Right renal pelvis (tissue), 4 donors: Measurements from ENCODE around the gene CCDC182. TPM values are rescaled to one million over a fixed set of nuclear protein-coding genes. Genes with fewer than 3 reads are reported as not detected.

Experiments used
- DNase-seq, 4 donors: peaks; one replicate each; pipeline ENCODE4 v3.0.0-alpha.2; 2013; ENCODE audit warnings: low read depth in 4 of 4, low spot score in 3 of 4, missing footprints in 1 of 4
- polyA plus RNA-seq, 4 donors: library from polyadenylated mRNA; unstranded; fragments of 120-200 nt; gene quantifications; one replicate each; pipeline ENCODE4 v1.2.1, GENCODE V29; 2013; ENCODE audit not compliant: insufficient read length in 4 of 4

The CCDC182 gene
- polyA plus RNA-seq, 4 donors = 0.24 TPM; not detected in 3

DNA sequence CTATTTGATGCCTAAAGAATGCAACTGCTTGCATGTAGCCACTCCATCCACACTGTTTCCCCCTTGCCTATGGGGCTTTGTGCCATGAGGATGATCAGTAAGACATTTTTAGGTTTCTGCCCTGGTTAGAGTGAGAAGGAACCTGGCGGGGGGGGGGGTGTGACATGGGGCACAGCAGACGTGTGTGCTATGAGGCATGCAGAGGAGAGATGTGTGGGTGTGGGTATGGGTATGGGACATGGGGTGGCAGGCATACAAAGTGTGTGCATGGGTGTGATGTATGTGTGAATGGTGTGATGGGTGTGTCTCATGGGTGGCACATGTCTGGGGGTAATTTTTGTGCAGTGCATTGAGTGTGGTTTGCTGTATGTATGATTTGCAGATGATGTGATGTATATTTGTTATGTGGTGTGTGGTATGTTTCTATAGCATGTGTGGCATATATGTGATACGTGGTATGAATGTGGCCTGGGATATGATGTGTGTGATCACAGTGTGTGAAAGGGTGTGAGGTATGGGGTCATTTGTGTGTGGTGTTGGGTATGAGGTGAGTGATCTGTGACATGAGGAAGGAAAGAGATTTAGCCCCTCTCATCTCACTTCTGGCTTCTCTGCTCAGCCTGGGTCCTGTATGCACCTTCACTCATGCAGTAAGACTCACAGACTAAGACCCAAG lies 14.9 kb downstream of the CCDC182 start:
- no peak for DNase-seq

DNA sequence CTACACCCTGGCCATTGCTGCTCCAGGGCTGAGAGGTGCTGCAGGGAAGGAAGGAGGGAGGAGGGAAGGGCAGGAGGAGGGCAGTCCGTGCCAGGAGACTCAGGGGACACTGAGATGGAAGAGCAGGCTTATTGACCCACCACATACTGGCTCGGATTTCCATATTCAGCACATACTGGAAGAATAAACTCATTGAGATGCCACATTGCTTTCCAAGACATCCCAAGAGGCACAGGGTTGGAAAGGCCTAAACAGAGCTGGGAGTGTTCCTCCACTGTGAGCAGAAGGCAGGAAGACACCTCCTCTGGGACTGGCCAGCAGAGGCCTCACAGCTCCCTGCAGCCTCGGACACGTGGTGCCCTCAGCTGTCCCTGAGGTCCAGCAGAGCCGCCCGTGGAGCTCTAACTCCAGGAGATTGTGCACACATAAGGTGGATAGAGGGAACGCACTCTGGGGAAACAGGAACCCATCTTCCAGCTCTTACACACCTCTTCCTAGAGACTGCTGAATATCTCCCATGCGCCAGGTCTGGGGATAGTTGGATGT lies 17.4 kb downstream of the CCDC182 start:
- DNase-seq = no peak

DNA sequence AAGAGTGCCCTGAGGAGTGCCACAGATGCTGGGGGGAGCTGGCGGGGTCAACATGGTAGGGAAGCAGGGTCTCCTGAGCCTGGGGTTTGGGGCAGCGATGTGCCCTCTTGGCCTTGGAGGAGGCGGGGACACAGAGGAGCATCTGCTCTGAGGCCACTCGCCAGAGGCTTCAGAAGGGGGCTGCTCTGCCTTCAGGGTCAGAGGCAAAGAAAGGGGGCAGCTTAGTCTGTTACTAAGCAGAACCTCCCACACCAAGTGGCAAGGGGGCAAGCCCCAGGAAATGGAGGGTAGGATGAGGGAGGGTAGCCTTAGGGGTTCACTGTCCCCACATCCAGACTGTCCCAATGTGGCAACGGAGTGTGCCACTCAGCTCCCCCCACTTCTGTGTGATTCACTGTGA lies 18.3 kb downstream of the CCDC182 start:
- DNase-seq = no peak

DNA sequence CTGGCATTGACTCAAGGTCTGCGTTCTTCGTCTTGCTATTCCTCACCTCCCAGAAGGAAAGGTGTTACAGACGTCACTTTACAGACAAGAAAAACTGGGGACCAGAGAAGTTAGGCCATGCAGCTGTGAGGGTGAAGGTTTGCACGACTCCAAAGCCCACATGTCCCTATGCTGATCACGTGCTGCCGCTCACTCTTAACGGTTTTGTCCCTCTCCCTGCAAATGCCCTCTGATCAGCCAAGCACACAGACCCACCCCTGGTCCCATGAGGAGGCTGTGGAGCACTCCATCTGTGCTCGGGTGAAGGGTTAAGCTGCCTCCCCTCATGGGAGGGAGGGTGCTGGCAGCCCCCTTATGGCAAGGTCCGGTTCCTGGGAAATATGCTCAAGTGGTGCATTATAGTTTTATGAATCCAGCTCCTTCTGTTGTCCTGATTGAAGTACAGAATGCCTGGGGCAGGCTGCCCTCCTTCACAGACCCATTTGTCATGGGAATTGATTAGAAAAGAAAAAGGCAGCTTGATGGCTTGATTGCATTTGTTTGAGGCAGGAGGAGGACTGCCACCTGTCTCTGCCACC lies 18.8 kb downstream of the CCDC182 start:
- no peak for DNase-seq

DNA sequence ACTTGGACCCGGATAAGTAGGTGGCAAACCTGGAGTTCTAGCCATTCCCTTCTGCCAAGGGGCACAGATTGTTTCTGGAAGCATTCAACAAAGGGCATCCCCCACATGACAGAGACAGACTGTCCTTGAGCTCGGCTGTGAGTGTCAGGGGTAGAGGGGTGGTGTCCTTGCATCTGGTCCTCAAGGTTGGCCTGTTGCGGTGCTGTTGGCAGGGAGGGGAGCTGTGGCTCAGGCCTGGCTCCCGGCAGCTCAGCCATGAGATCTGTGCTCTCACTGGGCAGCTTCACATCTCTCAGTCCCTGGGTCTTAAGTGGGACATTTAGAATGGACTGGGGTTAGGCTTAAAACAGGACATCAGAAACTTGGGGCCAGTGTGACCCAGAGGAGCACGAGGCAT lies 20.4 kb downstream of the CCDC182 start:
- DNase-seq = no peak

DNA sequence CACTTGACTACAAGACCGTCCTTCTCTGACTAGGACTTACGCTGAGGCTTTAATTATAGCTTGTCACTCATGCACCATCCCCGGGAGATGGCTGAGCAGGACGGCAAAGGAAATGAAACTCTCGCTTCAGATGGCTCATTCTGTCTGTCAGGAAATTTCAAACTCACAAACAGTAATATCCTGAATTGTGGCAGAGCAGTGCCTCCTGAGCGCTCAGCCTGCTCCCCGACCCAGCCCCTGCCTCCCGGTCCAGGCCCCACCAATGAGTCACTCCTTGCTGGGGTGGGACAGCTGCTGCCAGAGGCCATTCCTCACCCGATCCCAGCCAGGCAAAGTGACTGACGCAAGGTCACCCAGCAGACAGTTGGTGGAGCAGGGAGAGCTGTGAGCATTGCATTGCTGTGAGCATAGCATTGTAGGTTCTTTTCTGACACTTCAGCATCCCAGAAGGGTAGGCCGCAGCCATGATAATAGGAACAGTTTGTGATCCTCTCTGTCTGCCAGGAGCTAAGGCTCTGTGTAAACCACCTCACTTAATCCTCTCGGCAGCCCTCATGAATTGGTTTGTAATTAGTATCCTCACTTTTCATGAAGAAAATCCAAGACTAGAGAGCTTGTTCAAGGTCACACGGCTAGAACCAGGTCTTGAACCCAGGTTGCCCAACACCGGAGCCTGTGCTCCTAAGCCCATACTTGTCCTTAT lies 20.9 kb downstream of the CCDC182 start:
- DNase-seq = no peak

DNA sequence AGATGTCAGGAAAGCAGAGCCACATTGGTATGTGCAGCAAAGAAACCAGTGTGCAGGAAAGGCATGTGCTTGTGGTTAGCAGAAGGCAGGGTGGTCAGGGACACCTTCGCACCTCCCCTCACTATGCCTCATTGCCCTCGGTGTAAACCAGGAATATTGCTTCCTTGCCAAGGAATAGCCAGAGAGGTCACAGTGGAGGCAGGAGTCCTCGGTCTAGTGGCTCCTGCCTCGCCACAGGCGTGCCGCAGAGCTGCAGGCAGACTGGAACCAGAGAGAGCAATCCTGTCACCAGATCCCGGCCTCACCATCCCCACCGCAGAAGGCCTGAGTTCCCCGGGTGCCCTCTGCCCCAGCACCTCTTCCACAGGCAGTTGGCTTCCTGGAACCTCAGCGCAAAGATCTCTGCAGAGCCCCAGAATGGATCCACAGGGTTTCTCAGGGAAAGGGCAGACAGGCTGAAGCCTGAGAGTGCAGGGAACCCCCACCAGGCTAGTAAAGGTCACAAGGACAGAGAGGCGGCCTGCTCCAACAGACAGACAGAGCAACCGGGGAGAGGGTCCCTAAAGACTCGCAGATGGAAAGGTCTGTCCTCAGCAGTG lies 21.6 kb downstream of the CCDC182 start:
- no peak for DNase-seq

DNA sequence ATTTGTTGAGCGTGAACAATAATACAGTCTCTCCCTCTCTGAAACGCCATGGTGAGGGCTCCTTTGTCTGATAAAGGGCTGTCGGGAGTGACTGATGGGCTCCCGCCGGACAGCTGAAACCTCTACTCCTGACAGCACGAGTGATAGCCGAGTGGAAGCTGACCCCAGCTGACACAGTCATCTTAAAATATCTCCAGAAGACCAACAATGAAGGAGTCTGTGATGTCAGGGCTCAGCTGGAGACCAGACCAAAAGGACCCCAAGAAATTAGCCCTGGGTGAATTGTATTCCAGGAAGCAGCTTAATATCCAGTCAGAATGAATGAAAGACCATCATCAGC lies 22.4 kb downstream of the CCDC182 start:
- no peak for DNase-seq

DNA sequence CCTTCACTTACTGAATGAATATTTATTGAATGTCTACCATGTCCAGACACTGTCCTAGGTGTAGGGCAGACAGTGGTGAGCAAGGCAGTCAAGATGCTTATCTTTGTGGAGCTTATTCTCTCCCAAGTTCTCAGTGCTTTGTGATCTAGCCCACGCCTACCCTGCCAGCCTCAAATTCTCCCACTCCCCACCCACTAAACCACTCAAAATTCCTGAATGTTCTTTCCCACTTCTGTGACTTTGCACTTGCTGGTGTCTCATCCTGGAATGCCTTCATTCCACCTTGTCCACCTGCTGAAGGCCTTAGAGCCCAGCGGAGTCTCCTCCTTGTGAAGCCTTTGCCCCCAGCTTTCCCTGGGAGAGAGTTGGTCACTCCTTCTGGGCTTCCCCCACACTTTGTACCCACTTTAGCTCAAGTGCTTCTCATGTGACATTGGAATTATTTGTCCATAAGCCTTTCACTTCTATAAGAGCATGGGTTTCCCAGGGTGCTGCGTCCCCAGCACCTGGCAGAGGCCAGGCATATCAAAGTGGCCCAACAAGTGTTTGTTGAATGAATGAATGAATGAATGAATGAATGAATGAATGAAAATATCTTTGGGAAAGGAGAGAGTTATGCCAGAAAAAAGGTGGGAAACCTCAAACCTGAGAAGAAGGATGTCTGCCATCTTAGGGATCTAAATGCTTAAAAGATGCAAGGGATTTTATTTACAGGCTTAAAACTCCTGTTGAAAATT lies 23.0 kb downstream of the CCDC182 start:
- DNase-seq = no peak

DNA sequence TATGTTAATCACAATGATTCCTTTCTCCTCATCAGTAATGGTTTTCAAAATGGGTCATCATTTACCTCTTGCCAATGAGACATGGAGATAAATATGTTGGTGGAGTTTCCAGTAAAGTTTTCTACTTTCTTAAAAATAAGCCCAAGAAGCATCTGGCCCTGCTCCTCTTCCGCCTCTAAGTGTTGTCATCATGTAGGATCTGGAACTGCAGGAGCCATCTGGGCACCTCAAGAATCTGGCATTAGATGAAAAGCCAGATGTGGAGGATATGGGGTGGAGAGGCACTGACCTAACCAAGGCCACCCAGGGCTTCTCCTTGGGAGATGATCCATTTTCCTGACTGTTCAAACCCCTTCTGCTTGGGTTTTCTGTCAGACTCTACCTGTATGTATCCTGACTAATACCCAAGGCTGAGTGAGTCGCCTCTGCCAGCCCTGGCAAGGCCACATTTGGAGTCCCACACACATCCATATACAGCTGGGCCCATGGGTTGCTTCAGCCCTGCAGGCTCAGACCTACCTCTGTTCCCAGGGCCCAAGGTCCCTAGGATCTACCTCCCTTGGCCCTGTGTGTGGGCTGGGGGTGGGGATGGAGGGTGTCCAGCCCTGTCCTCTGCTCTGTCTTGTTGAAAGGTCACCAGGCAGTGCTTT lies 24.6 kb downstream of the CCDC182 start:
- no peak for DNase-seq

DNA sequence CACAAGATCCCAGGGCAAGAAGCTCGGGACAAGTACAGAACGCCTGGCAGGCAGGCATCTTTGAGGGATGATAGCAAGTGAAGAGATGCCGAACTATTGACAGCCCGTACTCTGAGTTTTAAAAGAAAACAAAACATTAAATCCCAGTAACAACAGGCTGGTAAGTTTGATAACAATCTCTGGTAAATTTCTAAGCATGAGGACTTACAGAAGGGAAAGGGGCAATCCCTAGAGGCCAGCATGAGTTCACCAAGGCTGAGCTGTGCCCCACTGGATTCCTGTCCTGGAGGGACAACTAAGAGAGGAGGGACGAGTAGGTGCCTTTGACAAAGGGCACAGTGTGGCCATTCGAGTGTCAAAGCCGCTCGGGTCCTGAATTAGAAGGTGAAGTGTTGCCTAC lies 26.2 kb downstream of the CCDC182 start:
- no peak for DNase-seq

DNA sequence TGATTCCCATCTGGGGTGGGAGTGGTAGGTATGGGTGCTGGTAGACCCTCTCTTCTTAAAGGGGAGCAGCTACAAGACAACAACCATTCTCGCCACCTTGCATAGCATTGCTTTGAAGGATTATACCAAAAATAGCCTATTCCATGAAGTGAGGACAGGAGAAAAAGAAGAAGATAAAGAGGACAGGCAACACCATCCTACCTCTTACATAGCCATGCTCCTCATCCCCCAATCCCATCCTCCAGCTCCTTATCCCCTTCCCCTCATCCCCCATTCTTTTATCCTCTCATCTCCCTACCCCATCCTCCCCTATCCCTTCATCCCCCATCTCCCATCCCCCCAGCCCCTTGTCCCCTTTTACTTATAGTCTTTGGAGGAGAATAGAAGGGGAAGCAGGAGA lies 29.1 kb downstream of the CCDC182 start:
- no peak for DNase-seq

DNA sequence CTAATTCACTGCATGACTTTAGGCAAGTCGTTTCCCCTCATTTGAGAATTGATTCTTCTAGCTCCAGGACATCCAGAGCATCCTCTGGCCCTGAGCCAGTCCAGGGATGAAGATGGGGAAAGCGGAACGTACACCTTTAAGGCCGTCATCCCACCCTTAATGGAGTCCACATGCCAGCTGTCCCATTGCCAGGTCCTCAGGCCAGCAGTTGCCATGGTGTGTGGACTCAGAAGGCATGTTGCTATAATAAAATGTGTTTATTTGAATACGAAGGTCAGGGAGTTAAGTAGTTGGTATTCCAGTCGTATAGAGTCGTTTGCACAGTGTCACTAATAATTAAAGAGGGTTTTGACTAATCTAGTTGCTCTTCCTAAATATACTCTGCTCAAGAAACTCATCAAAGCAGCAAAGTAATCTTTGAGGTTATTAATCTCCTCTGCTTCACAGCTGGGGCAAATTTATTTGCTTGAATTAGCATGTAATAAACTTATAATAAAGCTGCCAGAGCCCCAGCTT lies 30.4 kb downstream of the CCDC182 start:
- no peak for DNase-seq

DNA sequence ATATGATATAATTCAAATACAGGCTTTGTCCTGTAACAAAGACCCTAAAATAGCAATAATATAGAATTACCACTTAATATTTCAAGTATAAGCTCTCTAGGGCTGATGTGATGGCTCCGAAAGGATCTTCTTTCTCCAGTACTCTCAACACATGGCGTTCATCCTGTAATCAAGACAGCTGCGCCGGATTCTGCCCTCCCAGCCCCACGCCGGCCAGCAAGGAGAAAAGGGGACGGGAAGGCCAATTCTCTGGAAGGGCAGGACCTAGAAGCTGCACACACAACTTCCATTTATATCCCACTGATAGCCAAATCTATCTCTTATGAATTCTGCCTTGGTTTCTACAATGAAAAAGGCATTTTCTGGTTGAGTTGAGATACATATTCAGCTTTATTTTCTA lies 32.0 kb downstream of the CCDC182 start:
- no peak for DNase-seq

DNA sequence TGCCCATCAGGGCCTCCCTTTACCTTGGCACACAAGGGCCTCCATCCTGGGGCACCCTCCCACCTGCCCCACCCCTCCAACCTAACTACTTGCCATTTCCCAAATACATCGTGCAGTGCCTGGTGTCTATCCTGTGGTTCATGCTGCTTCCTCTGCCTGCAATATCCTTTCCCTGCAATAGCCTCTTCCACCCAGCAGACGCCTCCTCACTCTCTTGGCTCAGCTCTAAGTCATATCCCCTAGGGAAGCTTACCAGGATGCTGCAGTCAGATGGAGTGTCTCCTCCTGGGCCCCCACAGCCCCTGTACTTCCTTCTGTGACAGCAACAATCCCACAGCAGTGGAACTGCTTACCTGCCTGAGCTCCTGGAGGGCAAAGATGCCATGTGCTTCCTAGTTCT lies 36.7 kb downstream of the CCDC182 start:
- DNase-seq = no peak

DNA sequence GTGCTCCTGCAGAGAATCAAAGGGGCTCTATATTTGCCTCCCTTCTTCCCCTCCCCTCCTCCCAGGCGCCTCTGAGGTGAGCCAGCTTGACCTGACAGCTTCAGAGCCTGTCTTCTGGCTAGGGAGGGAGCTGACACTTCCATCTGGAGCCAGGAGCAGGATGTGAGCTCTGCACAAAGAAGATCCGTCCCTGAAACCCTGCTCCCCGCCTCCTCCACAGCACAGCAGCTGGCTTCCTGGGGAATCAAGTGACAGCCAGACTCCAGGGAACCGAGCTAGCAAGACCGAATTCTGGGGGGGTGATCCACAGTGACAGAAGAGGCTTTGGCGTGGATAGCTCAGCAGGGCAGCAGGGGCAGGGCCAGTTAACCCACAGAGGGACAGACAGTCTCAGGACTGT lies 37.2 kb downstream of the CCDC182 start:
- peak in 3 of 4 donors; percentile 58 to 71 (median 69) for DNase-seq

DNA sequence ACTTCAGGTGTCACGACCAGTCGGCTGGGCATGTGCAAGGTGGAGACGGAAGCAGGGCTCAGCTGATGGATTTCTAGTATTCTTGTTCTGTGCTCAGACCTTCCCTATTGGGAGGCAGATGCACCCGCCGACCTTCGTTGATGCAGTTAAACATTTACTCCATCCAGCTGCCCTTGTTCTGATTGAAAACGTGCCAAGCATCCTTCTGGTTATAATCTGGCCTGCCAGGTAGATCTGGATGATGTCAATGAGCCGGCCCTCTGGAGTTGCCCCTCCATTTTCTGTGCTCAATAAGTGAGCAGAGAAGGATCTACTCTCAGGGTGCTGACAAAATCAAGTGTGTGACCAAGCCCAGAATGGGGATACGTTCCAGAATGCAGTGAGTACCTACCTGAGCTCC lies 38.3 kb downstream of the CCDC182 start:
- DNase-seq = no peak

DNA sequence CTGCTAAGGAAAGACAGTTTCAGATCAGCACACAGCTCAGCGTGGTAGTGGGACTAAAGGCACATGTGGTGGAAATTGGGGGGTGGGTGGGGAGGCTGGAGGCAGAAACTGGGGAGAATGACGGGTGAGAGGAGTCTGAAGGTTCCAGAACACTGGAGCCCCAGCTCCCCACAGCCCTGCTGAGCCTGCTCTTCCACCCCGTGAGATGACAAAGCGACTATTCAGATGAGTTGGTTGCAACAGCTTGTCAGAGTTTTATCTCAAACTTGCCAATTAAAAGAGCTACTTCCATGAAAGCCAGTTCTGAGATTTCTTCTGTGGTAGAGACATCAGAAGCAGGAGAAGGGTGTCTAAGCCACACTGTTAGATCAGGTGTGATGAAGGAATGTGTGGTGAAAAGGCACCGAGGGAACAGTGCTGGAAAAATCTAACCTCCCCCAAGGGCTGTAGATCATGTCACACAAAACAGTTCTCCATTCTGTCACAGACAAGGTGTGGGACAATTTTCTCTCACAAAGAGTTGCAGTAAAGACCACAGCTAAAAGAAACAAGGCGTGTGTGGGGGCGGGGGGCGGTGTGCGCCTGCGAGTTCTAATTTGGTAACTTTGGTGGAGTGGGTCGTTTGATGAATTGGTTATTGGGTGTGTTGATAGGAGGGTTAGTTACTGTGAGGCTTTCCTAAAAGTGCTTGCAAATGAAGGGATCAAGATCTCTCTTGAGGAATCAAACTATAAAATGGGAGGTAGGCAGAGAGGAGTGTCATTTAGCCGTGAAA lies 39.0 kb downstream of the CCDC182 start:
- DNase-seq = no peak

DNA sequence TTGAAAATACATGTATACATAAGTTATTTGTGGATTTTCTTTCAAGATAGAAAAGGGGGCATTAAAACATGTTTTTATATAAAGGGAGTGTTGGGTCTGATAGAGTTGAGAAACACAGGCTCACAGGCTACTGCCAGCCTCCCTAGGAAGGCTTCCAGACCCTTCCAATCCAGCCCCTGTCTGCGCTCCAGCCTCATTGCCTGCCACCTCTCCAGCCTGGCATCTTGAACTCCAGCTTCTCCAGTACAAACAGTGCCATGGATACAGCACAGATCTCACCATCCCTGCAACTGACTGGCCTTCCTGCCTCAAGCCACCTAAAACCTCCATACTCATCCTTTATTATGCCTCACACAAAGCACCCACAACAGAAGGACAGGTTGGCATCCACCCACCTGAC lies 40.7 kb downstream of the CCDC182 start:
- no peak for DNase-seq
